ENCODE results near the gene MYOM3. TPM values are rescaled to one million over a fixed set of nuclear protein-coding genes. Genes with fewer than 3 reads are reported as not detected.

Gene MYOM3
- total RNA-seq, result not detected

- Mint-ChIP-seq H3K4me3 (peak within 1 kb of the TSS in 1 of 2 donors; percentile 52), H3K36me3 (ENCODE audit: insufficient read depth in 2 of 2) (no peaks in the 10 kb centered on the region), H3K4me1 (ENCODE audit: low read depth) (peaks cover 16% of the 10 kb centered on the region), H3K27me3 (ENCODE audit: low read depth) (peaks cover 37% of the 10 kb centered on the region), H3K27ac (no peak within 1 kb of the TSS), H3K9me3 (no peaks in the 10 kb centered on the region)
- DNase-seq (peak; percentile 72 to 76), ATAC-seq (replicated peaks in 1 of 2) (peak; percentile 98)
These were observed at the start of gene MYOM3 for GRCh38 chr1:24111996-24112779. Gene MYOM3, minus strand, starts transcription at chr1:24112135. Its CDS starts 3,499 bp downstream, at chr1:24108636.

GRCh38 chr1:24161270-24161669, 49.3 kb upstream of the MYOM3 start:
- DNase-seq (no peak), ATAC-seq (replicated peaks in 1 of 2) (no peak)
- Mint-ChIP-seq H3K4me3 (no peak overlapping the region), H3K27ac (no peak overlapping the region), H3K9me3 (no peaks in the 10 kb centered on the region), H3K4me1 (ENCODE audit: low read depth) (no peaks in the 10 kb centered on the region), H3K36me3 (ENCODE audit: insufficient read depth in 2 of 2) (peaks cover 0 to 11% of the 10 kb centered on the region in 2 donors), H3K27me3 (ENCODE audit: low read depth) (no peaks in the 10 kb centered on the region)

GRCh38 chr1:24159366-24159765, 47.4 kb upstream of the MYOM3 start:
- H3K4me3 Mint-ChIP-seq, result no peak overlapping the region
- H3K27me3 Mint-ChIP-seq (ENCODE audit: low read depth), result no peaks in the 10 kb centered on the region
- DNase-seq (no peak), ATAC-seq (replicated peaks in 1 of 2) (no peak)
- no peaks in the 10 kb centered on the region for H3K36me3 Mint-ChIP-seq (ENCODE audit: insufficient read depth in 2 of 2)
- no peaks in the 10 kb centered on the region for H3K9me3 Mint-ChIP-seq
- no peak overlapping the region for H3K27ac Mint-ChIP-seq
- H3K4me1 Mint-ChIP-seq (ENCODE audit: low read depth), result no peaks in the 10 kb centered on the region

GRCh38 chr1:24157918-24158481, 46.1 kb upstream of the MYOM3 start:
- Mint-ChIP-seq H3K36me3 (ENCODE audit: insufficient read depth in 2 of 2) (no peaks in the 10 kb centered on the region), H3K27ac (no peak overlapping the region), H3K9me3 (no peaks in the 10 kb centered on the region), H3K4me1 (ENCODE audit: low read depth) (no peaks in the 10 kb centered on the region), H3K4me3 (no peak overlapping the region), H3K27me3 (ENCODE audit: low read depth) (no peaks in the 10 kb centered on the region)
- DNase-seq, result no peak
- no peak for ATAC-seq (replicated peaks in 1 of 2)

- H3K36me3 Mint-ChIP-seq (ENCODE audit: insufficient read depth in 2 of 2), result no peaks in the 10 kb centered on the region
- H3K4me1 Mint-ChIP-seq (ENCODE audit: low read depth), result peaks cover 3% of the 10 kb centered on the region
- H3K9me3 Mint-ChIP-seq, result no peaks in the 10 kb centered on the region
- no peak for DNase-seq
- no peak for ATAC-seq (replicated peaks in 1 of 2)
- no peak overlapping the region for H3K4me3 Mint-ChIP-seq
- H3K27me3 Mint-ChIP-seq (ENCODE audit: low read depth), result peaks cover 12% of the 10 kb centered on the region
- H3K27ac Mint-ChIP-seq, result no peak overlapping the region
These were observed 44.8 kb upstream of the MYOM3 start for GRCh38 chr1:24156542-24157260.

- ATAC-seq (replicated peaks in 1 of 2) (no peak), DNase-seq (no peak)
- peaks cover 27% of the 10 kb centered on the region for H3K27me3 Mint-ChIP-seq (ENCODE audit: low read depth)
- H3K4me3 Mint-ChIP-seq, result no peak overlapping the region
- H3K27ac Mint-ChIP-seq, result no peak overlapping the region
- H3K4me1 Mint-ChIP-seq (ENCODE audit: low read depth), result peaks cover 18% of the 10 kb centered on the region
- no peaks in the 10 kb centered on the region for H3K9me3 Mint-ChIP-seq
- H3K36me3 Mint-ChIP-seq (ENCODE audit: insufficient read depth in 2 of 2), result no peaks in the 10 kb centered on the region
These were observed 43.3 kb upstream of the MYOM3 start for GRCh38 chr1:24155011-24155782.

- DNase-seq (no peak), ATAC-seq (replicated peaks in 1 of 2) (no peak)
- Mint-ChIP-seq H3K4me3 (no peak overlapping the region), H3K36me3 (ENCODE audit: insufficient read depth in 2 of 2) (no peaks in the 10 kb centered on the region), H3K4me1 (ENCODE audit: low read depth) (peaks cover 27% of the 10 kb centered on the region), H3K27ac (no peak overlapping the region), H3K9me3 (no peaks in the 10 kb centered on the region), H3K27me3 (ENCODE audit: low read depth) (peaks cover 29% of the 10 kb centered on the region)
These were observed 42.3 kb upstream of the MYOM3 start for GRCh38 chr1:24154215-24154614.

GRCh38 chr1:24152631-24153494, 40.9 kb upstream of the MYOM3 start:
- H3K36me3 Mint-ChIP-seq (ENCODE audit: insufficient read depth in 2 of 2), result no peaks in the 10 kb centered on the region
- H3K27me3 Mint-ChIP-seq (ENCODE audit: low read depth), result peaks cover 36% of the 10 kb centered on the region
- H3K4me1 Mint-ChIP-seq (ENCODE audit: low read depth), result peaks cover 33% of the 10 kb centered on the region
- no peak overlapping the region for H3K4me3 Mint-ChIP-seq
- H3K9me3 Mint-ChIP-seq, result no peaks in the 10 kb centered on the region
- no peak overlapping the region for H3K27ac Mint-ChIP-seq
- DNase-seq (no peak), ATAC-seq (replicated peaks in 1 of 2) (no peak)

- peak overlapping the region; percentile 81 to 85 for H3K4me3 Mint-ChIP-seq
These were observed 39.2 kb upstream of the MYOM3 start for GRCh38 chr1:24151175-24151533.

GRCh38 chr1:24150234-24151174, 38.6 kb upstream of the MYOM3 start:
- no peaks in the 10 kb centered on the region for H3K9me3 Mint-ChIP-seq
- H3K27me3 Mint-ChIP-seq (ENCODE audit: low read depth), result peaks cover 36% of the 10 kb centered on the region
- H3K27ac Mint-ChIP-seq, result peak overlapping the region; percentile 71
- ATAC-seq (replicated peaks in 1 of 2) (peak; percentile 90 to 91), DNase-seq (peak; percentile 92 to 94)
- no peaks in the 10 kb centered on the region for H3K36me3 Mint-ChIP-seq (ENCODE audit: insufficient read depth in 2 of 2)
- peaks cover 33% of the 10 kb centered on the region for H3K4me1 Mint-ChIP-seq (ENCODE audit: low read depth)
- H3K4me3 Mint-ChIP-seq, result peak overlapping the region; percentile 81 to 85

More at GRCh38 chr1:24151175-24151533, 39.2 kb upstream of the MYOM3 start:
- Mint-ChIP-seq H3K27ac (no peak overlapping the region), H3K36me3 (ENCODE audit: insufficient read depth in 2 of 2) (no peaks in the 10 kb centered on the region), H3K27me3 (ENCODE audit: low read depth) (peaks cover 36% of the 10 kb centered on the region), H3K4me1 (ENCODE audit: low read depth) (peaks cover 33% of the 10 kb centered on the region), H3K9me3 (no peaks in the 10 kb centered on the region)
- ATAC-seq (replicated peaks in 1 of 2), result no peak
- no peak for DNase-seq

- ATAC-seq (replicated peaks in 1 of 2) (peak; percentile 84 to 85), DNase-seq (peak; percentile 57 to 74)
- peaks cover 33% of the 10 kb centered on the region for H3K4me1 Mint-ChIP-seq (ENCODE audit: low read depth)
- H3K9me3 Mint-ChIP-seq, result no peaks in the 10 kb centered on the region
- H3K4me3 Mint-ChIP-seq, result peak overlapping the region; percentile 81 to 85
- H3K27me3 Mint-ChIP-seq (ENCODE audit: low read depth), result peaks cover 36% of the 10 kb centered on the region
- H3K36me3 Mint-ChIP-seq (ENCODE audit: insufficient read depth in 2 of 2), result no peaks in the 10 kb centered on the region
- H3K27ac Mint-ChIP-seq, result no peak overlapping the region
These were observed 37.9 kb upstream of the MYOM3 start for GRCh38 chr1:24149866-24150233.

All from activated T-cell treated with anti-CD3 and anti-CD28 coated beads, Interleukin-2, amount 50 U/mL, for 72 hours (primary cell).